DND-41 (cell line): ENCODE data around the gene LCE2D.

Experiments used
- CTCF ChIP-seq: IDR thresholded peaks from 2 replicates; pipeline ENCODE4 v1.5.1; 2012; ENCODE audit warnings: borderline replicate concordance, low read length, moderate library complexity, mild to moderate bottlenecking; ENCODE audit not compliant: poor library complexity, severe bottlenecking; ENCODE audit errors: extremely low read depth
- EZH2 ChIP-seq: IDR thresholded peaks from 3 replicates; pipeline ENCODE4 v1.6.1; 2012; ENCODE audit warnings: borderline replicate concordance, low read depth, mild to moderate bottlenecking, moderate library complexity, low read length, inconsistent platforms; ENCODE audit not compliant: severe bottlenecking

- no peak for TF ChIP-seq CTCF
- TF ChIP-seq EZH2, result no peak
Measured at GRCh38 chr1:152646656-152647055, 16.5 kb upstream of the LCE2D start.
